ENCODE results near the gene SYT7.

DNA sequence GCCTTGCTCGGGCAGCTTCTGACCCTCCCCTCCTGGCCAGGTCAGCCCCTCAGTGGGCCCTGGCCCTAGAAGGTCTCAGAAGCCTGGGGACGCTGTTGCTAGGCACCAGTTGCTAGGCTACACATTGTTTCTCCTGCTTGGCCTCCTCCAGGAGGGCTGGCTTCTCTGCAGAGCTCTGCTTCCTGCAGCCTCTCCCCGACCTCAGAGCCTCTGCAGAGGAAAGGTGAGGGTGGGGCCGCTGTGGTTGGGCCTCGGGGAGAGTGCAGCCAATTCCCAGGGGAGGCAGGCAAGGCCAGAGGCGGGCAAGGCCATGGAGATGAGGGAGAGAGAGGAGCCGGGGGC is 99.9 kb downstream of the SYT7 start:
- TF ChIP-seq, protein P1, sequence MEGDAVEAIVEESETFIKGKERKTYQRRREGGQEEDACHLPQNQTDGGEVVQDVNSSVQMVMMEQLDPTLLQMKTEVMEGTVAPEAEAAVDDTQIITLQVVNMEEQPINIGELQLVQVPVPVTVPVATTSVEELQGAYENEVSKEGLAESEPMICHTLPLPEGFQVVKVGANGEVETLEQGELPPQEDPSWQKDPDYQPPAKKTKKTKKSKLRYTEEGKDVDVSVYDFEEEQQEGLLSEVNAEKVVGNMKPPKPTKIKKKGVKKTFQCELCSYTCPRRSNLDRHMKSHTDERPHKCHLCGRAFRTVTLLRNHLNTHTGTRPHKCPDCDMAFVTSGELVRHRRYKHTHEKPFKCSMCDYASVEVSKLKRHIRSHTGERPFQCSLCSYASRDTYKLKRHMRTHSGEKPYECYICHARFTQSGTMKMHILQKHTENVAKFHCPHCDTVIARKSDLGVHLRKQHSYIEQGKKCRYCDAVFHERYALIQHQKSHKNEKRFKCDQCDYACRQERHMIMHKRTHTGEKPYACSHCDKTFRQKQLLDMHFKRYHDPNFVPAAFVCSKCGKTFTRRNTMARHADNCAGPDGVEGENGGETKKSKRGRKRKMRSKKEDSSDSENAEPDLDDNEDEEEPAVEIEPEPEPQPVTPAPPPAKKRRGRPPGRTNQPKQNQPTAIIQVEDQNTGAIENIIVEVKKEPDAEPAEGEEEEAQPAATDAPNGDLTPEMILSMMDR (IDR thresholded peaks at IDR 0.05): no peak
- TF ChIP-seq POLR2A (IDR thresholded peaks at IDR 0.05): no peak
